ENCODE data around the gene CCDC188. TPM values are rescaled to one million over a fixed set of nuclear protein-coding genes. Genes with fewer than 3 reads are reported as not detected.

Gene CCDC188
- total RNA-seq, 6 experiments from 2014 or later = not detected

GRCh38 chr22:20170170-20170569 is 19.3 kb upstream of the CCDC188 start:
- ATAC-seq (no peak), DNase-seq (no peak)
- intact Hi-C loops (cut with DNase I) = no loop called here
- peaks cover 0 to 26% (median 6%) of the 10 kb centered on the region in 4 donors for H3K4me1 ChIP-seq
- H3K9me3 ChIP-seq = no peaks in the 10 kb centered on the region
- TF ChIP-seq CTCF (IDR thresholded peaks at IDR 0.05) (no peak), POLR2A (IDR thresholded peaks at IDR 0.05) (no peak)
- no peaks in the 10 kb centered on the region for H3K36me3 ChIP-seq
- 83% methylated on average over 1 of the region's 13 CpGs for WGBS (ENCODE audit: insufficient coverage, low coverage, low lambda C conversion rate, missing lambda C conversion rate)
- no peak overlapping the region for H3K4me3 ChIP-seq
- no peaks in the 10 kb centered on the region for H3K27me3 ChIP-seq
- H3K27ac ChIP-seq = no peak overlapping the region

- peaks cover 0 to 21% (median 6%) of the 10 kb centered on the region in 4 donors for H3K4me1 ChIP-seq
- no peaks in the 10 kb centered on the region for H3K9me3 ChIP-seq
- intact Hi-C loops (cut with DNase I) = no loop called here
- no peak for TF ChIP-seq CTCF (IDR thresholded peaks at IDR 0.05)
- TF ChIP-seq POLR2A (IDR thresholded peaks at IDR 0.05) = no peak
- no peak overlapping the region for H3K27ac ChIP-seq
- WGBS (ENCODE audit: insufficient coverage, low coverage, low lambda C conversion rate, missing lambda C conversion rate) = 70% methylated on average over 4 of the region's 10 CpGs
- ATAC-seq (no peak), DNase-seq (no peak)
- no peak overlapping the region for H3K4me3 ChIP-seq
- H3K36me3 ChIP-seq = no peaks in the 10 kb centered on the region
- no peaks in the 10 kb centered on the region for H3K27me3 ChIP-seq
Observed at GRCh38 chr22:20169253-20169822, 18.5 kb upstream of the CCDC188 start.

GRCh38 chr22:20167643-20168322 is 16.9 kb upstream of the CCDC188 start:
- no peak for DNase-seq
- H3K27me3 ChIP-seq = no peaks in the 10 kb centered on the region
- ATAC-seq = no peak
- TF ChIP-seq CTCF (IDR thresholded peaks at IDR 0.05) (no peak), POLR2A (IDR thresholded peaks at IDR 0.05) (no peak)
- H3K36me3 ChIP-seq = no peaks in the 10 kb centered on the region
- peaks cover 0 to 8% (median 0%) of the 10 kb centered on the region in 4 donors for H3K4me1 ChIP-seq
- 67% methylated on average over 7 of the region's 19 CpGs for WGBS (ENCODE audit: insufficient coverage, low coverage, low lambda C conversion rate, missing lambda C conversion rate)
- H3K27ac ChIP-seq = no peak overlapping the region
- intact Hi-C loops (cut with DNase I) = no loop called here
- no peak overlapping the region for H3K4me3 ChIP-seq
- H3K9me3 ChIP-seq = no peaks in the 10 kb centered on the region

- intact Hi-C loops (cut with DNase I) = no loop called here
- Histone ChIP-seq H3K9me3 (no peaks in the 10 kb centered on the region), H3K27ac (no peak overlapping the region), H3K36me3 (no peaks in the 10 kb centered on the region), H3K27me3 (no peaks in the 10 kb centered on the region), H3K4me3 (no peak overlapping the region), H3K4me1 (peaks cover 0 to 8% (median 0%) of the 10 kb centered on the region in 4 donors)
- WGBS (ENCODE audit: insufficient coverage, low coverage, low lambda C conversion rate, missing lambda C conversion rate) = 83% methylated on average over 7 of the region's 9 CpGs
- TF ChIP-seq POLR2A (IDR thresholded peaks at IDR 0.05) (no peak), CTCF (IDR thresholded peaks at IDR 0.05) (no peak)
- ATAC-seq (no peak), DNase-seq (no peak)
Observed at GRCh38 chr22:20166703-20167102, 15.8 kb upstream of the CCDC188 start.

Data from right lobe of liver (tissue), 6 donors.